Keratinocyte (primary cell): ENCODE data around the gene CIBAR2. TPM values are rescaled to one million over a fixed set of nuclear protein-coding genes. Genes with fewer than 3 reads are reported as not detected.

ENCODE experiments used
- DNase-seq: peaks from one replicate; pipeline ENCODE4 v3.0.0-alpha.2; 2011; ENCODE audit warnings: low read depth, missing footprints, low spot score
- FAIRE-seq: peaks from 2 replicates; lab custom pipeline; 2011; peaks lifted over from hg19 to GRCh38; lab: Jason Lieb, UNC
- H2AFZ ChIP-seq: 2 replicates; pipeline ENCODE4 v1.6.0; 2012; ENCODE audit warnings: low read length, control low read depth, inconsistent platforms; ENCODE audit not compliant: control insufficient read depth
- H3K27ac ChIP-seq: 2 replicates; pipeline ENCODE4 v1.5.1; 2011; ENCODE audit warnings: low read length; ENCODE audit not compliant: control insufficient read depth, insufficient read depth
- H3K27me3 ChIP-seq: 3 replicates; pipeline ENCODE4 v1.6.0; 2011; ENCODE audit warnings: low read length; ENCODE audit not compliant: control insufficient read depth, insufficient read depth; ENCODE audit errors: extremely low read depth
- H3K36me3 ChIP-seq, 2 experiments: 2 replicates in 1 of 2; 3 replicates in 1 of 2; pipeline ENCODE4 v1.5.1; 2011; ENCODE audit warnings: low read length in 2 of 2, mild to moderate bottlenecking in 1 of 2; ENCODE audit not compliant: control insufficient read depth in 2 of 2, insufficient read depth in 2 of 2; ENCODE audit errors: extremely low read depth in 1 of 2
- H3K4me1 ChIP-seq: 3 replicates; pipeline ENCODE4 v1.5.1; 2011; ENCODE audit warnings: low read length; ENCODE audit not compliant: control insufficient read depth, insufficient read depth; ENCODE audit errors: extremely low read depth
- H3K4me2 ChIP-seq: 3 replicates; pipeline ENCODE4 v1.6.0; 2011; ENCODE audit warnings: low read depth, low read length; ENCODE audit not compliant: control insufficient read depth, insufficient read depth; ENCODE audit errors: extremely low read depth
- H3K4me3 ChIP-seq, 3 experiments: fragments of 200-600 bp in 1 of 3; sonication (generic) in 1 of 3; 2 replicates in 2 of 3; 3 replicates in 1 of 3; pipeline ENCODE4 v1.5.1; 2011 to 2016; ENCODE audit warnings: low read length in 3 of 3, mild to moderate bottlenecking in 3 of 3, control low read depth in 2 of 3, inconsistent platforms in 1 of 3, low read depth in 1 of 3, mixed read lengths in 1 of 3, mixed run types in 1 of 3, moderate library complexity in 1 of 3; ENCODE audit not compliant: control insufficient read depth in 2 of 3, insufficient read depth in 2 of 3; ENCODE audit errors: extremely low read depth in 1 of 3
- H3K79me2 ChIP-seq: 2 replicates; pipeline ENCODE4 v1.6.0; 2012; ENCODE audit warnings: low read length; ENCODE audit not compliant: control insufficient read depth, insufficient read depth
- H3K9ac ChIP-seq: 3 replicates; pipeline ENCODE4 v1.6.0; 2011; ENCODE audit warnings: low read length; ENCODE audit not compliant: control insufficient read depth, insufficient read depth; ENCODE audit errors: extremely low read depth
- H3K9me1 ChIP-seq: 3 replicates; pipeline ENCODE4 v1.6.0; 2011; ENCODE audit warnings: low read length; ENCODE audit not compliant: control insufficient read depth, insufficient read depth; ENCODE audit errors: extremely low read depth
- H3K9me3 ChIP-seq: 2 replicates; pipeline ENCODE4 v1.5.1; 2012; ENCODE audit warnings: low read depth, low read length; ENCODE audit not compliant: control insufficient read depth
- H4K20me1 ChIP-seq: 3 replicates; pipeline ENCODE4 v1.6.0; 2011; ENCODE audit warnings: low read length; ENCODE audit not compliant: control insufficient read depth, insufficient read depth; ENCODE audit errors: extremely low read depth
- CTCF ChIP-seq, 3 experiments: IDR thresholded peaks in 1 of 3; conservative IDR thresholded peaks in 1 of 3; optimal IDR thresholded peaks in 1 of 3; 2 replicates in 2 of 3; 3 replicates in 1 of 3; pipeline versions ENCODE3 to v1.5.1; 2011; ENCODE audit warnings: low read length in 3 of 3, mild to moderate bottlenecking in 3 of 3, moderate library complexity in 2 of 3, control low read depth in 1 of 3, inconsistent platforms in 1 of 3; ENCODE audit not compliant: insufficient read depth in 2 of 3; ENCODE audit errors: extremely low read depth in 1 of 3
- EZH2 ChIP-seq: IDR thresholded peaks from one replicate; pipeline ENCODE4 v1.6.1; 2012; ENCODE audit warnings: inconsistent platforms, mild to moderate bottlenecking, low read length, moderate library complexity
- dilution Hi-C: fragments of 300-500 bp; cut with MboI; formaldehyde crosslinking; loops from one replicate; pipeline ENCODE4 v1.7.0; 2020; ENCODE audit warnings: low sequenced_read_pairs; ENCODE audit not compliant: extremely low pct_ligation_motif_present
- polyA plus RNA-seq, 5 experiments: library from polyadenylated mRNA; depleted of rRNA in 3 of 5; stranded (reverse) in 3 of 5; stranded (forward) in 1 of 5; unstranded in 1 of 5; fragments of >200 nt; gene quantifications; 1 replicate in 1 of 5; 2 replicates in 3 of 5; 3 replicates in 1 of 5; pipeline versions ENCODE4 v1.2.1 to v1.2.3, GENCODE V29; 2011 to 2012; ENCODE audit warnings: missing spikeins in 2 of 5, low read depth in 1 of 5, low replicate concordance in 1 of 5

The CIBAR2 gene
- polyA plus RNA-seq, 1 donor (not counting 4 experiments of a cell fraction or from before 2014, with no cell fraction given), result not detected

GRCh38 chr16:85153046-85153445 is 40.8 kb upstream of the CIBAR2 start:
- TF ChIP-seq CTCF (optimal IDR thresholded peaks at IDR 0.05 in 1 of 3, IDR thresholded peaks at IDR 0.05 in 1 of 3, conservative IDR thresholded peaks at IDR 0.05 in 1 of 3; ENCODE audit: extremely low read depth in 1 of 3, insufficient read depth in 2 of 3, low read length in 3 of 3), result no peak
- TF ChIP-seq EZH2, result no peak
- DNase-seq, result no peak
- H3K4me3 ChIP-seq, result no peak overlapping the region
- no peak overlapping the region for H3K9ac ChIP-seq
- H2AFZ ChIP-seq, result no peak overlapping the region
- H3K27me3 ChIP-seq, result peaks cover 14% of the 10 kb centered on the region
- H3K9me3 ChIP-seq, result no peaks in the 10 kb centered on the region
- no peaks in the 10 kb centered on the region for H4K20me1 ChIP-seq
- no peaks in the 10 kb centered on the region for H3K79me2 ChIP-seq
- no peaks in the 10 kb centered on the region for H3K36me3 ChIP-seq
- no peak for FAIRE-seq
- no peak overlapping the region for H3K4me2 ChIP-seq
- dilution Hi-C loops, result no loop called here
- H3K9me1 ChIP-seq, result no peaks in the 10 kb centered on the region
- H3K27ac ChIP-seq, result no peak overlapping the region
- peaks cover 18% of the 10 kb centered on the region for H3K4me1 ChIP-seq

GRCh38 chr16:85152414-85153030 is 40.2 kb upstream of the CIBAR2 start:
- Histone ChIP-seq H2AFZ (no peak overlapping the region), H3K4me2 (no peak overlapping the region), H4K20me1 (no peaks in the 10 kb centered on the region), H3K9me3 (no peaks in the 10 kb centered on the region), H3K27ac (no peak overlapping the region), H3K9me1 (no peaks in the 10 kb centered on the region), H3K4me1 (peaks cover 18% of the 10 kb centered on the region), H3K9ac (no peak overlapping the region), H3K4me3 (no peak overlapping the region), H3K36me3 (no peaks in the 10 kb centered on the region), H3K79me2 (no peaks in the 10 kb centered on the region), H3K27me3 (peaks cover 14% of the 10 kb centered on the region)
- FAIRE-seq, result no peak
- DNase-seq, result no peak
- TF ChIP-seq CTCF (optimal IDR thresholded peaks at IDR 0.05 in 1 of 3, IDR thresholded peaks at IDR 0.05 in 1 of 3, conservative IDR thresholded peaks at IDR 0.05 in 1 of 3; ENCODE audit: extremely low read depth in 1 of 3, insufficient read depth in 2 of 3, low read length in 3 of 3) (no peak), EZH2 (no peak)
- dilution Hi-C loops, result no loop called here
